Tongue (tissue), 2 donors: ENCODE data around the gene RAPSN. TPM values are rescaled to one million over a fixed set of nuclear protein-coding genes. Genes with fewer than 3 reads are reported as not detected.
A peak's percentile ranks its signal among the peaks of the same experiment; 100 is the strongest.

ENCODE experiments used
- DNase-seq: peaks from one replicate; pipeline ENCODE4 v3.0.0-alpha.2; 2015
- total RNA-seq: library from RNA; depleted of rRNA; stranded (reverse); fragments of >200 nt; gene quantifications from one replicate; pipeline ENCODE4 v1.2.3, GENCODE V29; 2014

Gene RAPSN
- total RNA-seq, 1 donor from 2014 or later = 55.2 TPM

DNA sequence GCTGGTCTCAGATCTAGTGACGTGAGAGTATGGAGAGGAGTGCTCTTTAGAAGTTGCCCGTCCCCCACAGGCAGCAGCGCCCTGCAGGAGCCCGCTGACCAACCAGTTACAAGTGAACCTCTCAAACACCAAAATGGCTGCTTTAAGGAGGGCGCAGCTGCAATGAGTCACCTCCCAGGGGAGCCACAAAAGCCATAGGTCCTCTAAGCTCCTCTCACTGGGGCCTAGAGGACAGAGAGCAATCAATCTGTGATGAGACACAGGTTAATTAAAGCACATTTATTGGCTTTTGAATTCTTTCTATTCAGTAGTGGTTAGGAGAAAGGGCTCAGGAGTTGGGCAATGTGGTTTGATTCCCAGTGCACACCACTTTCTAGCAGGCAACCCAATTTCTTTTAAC, 15.5 kb upstream of the RAPSN start:
- DNase-seq = no peak

DNA sequence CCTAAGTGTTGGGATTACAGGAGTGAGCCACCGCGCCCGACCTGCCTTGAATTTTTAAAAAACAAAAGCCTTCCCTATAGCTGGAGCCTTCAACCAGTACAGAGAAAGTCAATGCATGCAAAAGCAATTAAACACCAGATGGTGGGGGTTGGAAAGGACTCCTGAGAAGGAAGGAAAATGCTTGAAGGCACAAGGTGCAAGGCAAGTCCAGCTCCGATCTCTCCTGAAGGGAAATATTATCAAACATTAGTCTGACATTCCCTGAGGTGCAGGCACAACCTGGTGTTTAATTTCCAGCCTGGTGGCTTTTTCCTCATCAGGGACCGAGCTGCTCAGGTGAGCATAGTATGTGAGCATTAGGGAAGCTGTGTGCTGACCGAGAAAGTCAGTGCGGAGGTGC, 12.9 kb upstream of the RAPSN start:
- no peak for DNase-seq

DNA sequence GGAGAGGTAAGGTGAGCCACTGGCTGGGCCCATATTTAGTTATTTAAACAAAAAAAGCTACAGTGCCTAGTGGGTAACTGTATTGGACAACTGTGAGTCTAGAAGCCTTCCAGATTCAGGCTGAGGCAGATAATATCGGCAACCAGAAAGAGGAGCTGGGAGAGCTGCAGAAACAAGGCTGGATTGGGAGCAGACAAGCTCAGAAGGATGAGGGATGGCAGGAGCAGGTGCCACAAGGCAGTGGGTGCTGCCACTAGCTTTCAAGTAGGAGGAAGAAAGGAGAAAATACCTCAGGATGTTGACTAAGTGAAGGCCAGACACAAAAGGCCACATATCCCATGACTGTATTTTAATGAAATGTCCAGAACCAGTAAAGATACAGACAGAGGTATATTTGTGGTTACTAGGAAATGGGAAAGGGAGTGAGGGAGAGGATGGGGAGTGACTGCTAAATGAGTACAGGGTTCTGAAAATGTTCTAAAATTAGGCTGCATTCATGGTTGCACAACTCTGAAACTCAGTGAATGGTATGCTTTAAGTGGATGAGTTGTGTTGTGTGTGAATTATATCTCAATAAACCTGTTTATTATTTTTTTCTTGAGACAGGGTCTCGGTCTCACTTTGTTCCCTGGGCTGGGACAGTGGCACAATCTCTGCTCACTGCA, 11.8 kb upstream of the RAPSN start:
- no peak for DNase-seq

DNA sequence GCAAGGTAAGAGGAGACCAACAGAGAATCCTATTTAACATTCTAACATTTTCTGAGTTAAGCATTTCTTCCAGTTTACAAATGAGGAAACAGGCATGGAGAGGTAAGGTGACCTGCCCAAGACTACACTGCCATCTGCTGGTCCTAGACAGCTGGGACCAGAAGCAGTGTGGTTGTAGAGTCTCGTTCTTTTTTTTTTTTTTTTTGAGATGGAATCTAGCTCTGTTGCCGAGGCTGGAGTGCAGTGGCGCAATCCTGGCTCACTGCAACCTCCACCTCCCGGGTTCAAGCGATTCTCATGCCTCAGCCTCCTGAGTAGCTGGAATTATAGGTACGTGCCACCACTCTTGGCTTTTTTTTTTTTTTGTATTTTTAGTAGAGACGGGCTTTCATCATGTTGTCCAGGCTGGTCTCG, 5.3 kb upstream of the RAPSN start:
- DNase-seq = peak; percentile 89

DNA sequence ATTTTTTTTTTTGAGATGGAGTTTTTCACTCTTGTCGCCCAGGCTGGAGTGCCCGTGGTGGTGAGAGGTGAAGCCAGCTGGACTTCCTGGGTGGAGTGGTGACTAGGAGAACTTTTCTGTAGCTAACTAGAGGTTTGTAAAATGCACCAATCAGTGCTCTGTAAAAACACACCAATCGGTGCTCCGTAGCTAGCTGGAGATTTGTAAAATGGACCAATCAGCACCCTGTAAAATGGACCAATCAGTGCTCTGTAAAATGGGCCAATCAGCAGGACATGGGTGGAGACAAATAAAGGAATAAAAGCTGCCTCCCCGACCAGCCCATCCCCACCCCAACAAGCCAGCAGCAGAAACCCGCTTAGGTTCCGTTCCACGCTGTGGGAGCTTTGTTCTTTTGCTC, 4.4 kb upstream of the RAPSN start:
- DNase-seq = no peak

DNA sequence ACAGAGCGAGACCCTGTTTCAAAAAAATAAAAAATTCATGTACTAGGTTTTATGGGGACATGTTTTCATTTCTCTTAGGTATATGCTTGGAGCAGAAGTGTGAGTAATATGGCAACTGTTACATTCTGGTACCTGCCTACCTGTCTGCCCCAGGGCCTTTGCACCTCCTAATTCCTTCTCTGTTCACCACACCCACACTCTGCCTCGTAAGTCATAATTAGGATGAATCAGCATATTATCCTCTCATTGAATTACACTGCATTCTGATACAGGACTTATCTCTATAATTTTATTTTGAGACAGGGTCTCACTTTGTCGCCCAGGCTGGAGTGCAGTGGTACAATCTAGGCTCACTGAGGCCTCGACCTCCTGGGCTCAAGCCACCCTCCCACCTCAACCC, 3.1 kb upstream of the RAPSN start:
- DNase-seq = no peak

DNA sequence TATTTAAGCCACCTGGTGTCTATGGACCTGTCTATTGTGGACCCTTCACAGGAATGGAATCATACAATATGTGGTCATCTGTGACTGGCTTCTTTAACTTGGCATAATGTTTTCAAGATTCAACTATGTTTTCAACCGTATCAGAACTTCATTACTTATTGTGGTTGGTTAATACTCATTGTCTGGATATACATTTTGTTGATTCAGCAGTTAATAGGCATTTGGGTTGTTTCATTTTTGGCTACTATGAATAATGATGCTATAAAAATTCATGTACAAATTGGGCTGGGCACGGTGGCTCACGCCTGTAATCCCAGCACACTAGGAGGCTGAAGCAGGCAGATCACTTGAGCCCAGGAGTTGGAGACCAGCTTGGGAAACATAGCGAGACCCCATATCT, 2.5 kb upstream of the RAPSN start:
- DNase-seq = no peak

DNA sequence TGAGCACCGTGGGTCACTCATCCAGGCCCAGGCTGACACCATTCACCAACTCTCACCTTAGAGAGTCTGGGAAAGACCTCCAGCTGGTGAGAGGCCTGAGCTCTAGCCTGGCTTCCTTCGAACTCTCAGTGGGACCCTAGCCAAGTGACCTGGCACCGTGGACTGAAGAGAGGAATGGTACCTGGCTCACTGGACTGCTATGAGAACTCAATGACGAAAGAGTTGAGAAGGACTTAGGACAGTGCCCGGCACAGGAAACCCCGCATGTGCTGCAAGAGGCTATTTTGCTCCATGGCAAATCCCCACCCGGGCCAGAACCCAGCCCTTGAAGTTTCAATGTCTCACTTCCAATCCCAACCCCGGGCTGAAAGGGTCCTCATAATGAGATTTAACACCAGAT, 605 bp upstream of the RAPSN start:
- no peak for DNase-seq

DNA sequence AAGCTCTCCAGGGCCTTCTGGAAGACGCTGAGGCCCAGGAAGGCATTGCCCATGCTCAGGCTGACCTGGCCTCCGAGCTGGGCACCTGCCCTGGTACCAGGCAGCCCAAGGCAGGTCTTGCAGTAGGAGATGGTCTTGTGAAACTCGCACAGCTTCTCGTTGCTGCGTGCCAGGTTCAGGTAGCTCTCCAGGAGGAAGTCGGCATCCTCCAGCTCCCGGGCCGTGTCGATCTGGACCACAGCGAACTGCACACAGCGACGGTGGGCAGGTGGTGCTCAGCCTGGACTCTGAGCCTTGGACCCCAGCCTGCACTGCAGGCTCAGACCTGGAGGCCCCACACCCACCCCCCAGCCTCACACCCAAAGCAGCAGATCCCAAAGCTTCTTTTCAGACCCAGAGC, 1.0 kb downstream of the RAPSN start:
- no peak for DNase-seq

DNA sequence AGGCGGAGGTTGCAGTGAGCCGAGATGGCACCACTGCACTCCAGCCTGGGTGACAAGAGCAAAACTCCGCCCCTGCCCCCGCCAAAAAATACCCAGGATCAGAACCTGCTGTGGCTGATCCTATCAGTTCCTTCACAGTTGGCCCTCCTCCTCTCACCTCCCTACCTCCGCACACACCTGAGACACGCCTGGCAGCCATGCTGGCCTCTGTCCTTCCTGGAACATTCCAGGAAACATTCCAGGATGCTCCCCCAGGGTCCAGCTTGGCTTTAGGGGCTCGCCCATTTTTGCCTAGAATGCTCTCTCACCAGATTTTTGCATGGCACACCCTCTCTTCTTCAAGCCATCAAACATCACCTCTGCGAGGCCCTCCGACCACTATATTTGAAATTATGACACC, 2.1 kb downstream of the RAPSN start:
- DNase-seq = no peak

DNA sequence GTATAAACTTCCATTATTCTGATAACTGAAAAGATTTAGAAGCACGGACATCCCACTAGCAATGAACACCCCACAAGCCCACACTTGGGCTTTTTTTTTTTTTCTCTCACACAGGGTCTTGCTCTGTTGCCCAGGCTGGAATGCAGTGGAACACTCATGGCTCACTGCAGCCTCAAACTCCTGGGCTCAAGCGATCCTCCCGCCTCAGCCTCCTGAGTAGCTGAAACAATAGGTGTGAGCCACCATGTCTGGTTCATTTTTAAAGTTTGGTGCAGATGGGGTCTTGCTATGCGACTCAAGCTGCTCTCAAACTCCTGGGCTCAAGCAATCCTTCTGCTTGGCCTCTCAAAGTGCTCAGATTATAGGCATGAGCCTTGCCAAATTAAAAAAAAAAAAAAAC, 3.1 kb downstream of the RAPSN start:
- DNase-seq = no peak

DNA sequence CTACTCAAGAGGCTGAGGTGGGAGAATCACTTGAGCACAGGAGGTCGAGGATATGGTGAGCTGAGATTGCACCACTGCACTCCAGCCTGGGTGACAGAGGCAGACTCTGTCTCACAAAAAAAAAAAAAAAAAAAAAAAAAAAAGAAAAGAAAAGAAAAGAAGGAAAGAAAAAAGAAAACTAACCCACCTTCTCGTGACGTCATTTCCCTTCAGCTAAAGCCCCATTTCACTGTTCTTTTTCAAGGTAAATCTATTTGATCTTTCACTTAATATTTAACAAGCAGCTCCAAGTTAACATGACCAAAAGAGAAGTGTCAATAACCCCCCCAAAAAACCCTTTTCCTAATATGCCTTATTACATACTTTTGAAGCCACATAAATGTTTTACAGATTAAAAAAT, 5.1 kb downstream of the RAPSN start:
- DNase-seq = no peak

DNA sequence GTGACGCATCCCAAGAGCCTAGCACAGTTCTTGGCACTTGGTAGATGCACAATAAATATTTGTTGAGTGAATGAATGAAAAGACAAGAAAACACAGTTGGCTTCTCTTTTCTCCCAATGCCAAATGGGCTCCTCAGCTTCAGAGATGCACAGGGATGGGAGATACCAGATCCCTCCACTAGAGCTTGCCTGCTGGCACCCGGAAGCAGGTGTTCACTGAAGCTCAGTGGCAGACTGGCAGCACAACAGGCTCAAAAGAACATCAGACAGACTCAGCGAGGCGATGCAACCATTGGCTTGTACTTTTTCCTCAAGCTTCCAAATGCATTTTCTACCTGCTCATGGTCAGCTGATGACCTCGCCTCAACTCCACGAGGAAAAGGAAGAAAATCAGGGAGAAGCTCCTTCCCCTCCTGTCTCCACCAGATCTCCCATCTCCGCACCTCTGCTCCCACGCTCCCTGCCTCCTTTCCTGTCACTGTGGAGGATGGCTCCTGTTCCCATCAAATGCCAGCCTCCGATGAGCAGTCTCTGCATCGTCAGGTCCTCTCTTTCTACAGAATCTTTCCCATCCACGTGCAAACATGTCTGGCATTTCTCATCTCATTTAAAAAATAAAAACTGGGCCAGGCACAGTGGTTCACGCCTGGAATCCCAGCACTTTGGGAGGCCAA, 5.8 kb downstream of the RAPSN start:
- no peak for DNase-seq

DNA sequence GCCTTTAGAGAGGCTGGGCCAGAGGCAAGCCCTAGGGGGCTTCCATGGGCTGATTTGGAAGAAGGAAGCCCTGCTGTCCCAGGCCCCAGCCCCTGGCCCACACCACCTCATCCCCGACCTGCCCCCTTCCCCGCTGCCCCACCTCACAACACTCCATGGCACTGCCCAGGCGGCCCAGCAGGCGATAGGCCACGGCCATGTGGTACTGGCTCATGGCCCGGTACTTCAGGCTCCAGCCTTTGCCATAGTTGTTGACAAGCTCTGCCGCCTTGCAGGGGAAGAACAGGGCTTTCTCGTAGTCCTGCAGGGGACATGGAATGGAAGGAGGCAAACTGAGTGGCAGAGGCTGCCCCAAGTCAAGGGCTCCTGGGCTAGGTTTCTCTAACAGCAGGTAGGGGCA, 6.4 kb downstream of the RAPSN start:
- no peak for DNase-seq

DNA sequence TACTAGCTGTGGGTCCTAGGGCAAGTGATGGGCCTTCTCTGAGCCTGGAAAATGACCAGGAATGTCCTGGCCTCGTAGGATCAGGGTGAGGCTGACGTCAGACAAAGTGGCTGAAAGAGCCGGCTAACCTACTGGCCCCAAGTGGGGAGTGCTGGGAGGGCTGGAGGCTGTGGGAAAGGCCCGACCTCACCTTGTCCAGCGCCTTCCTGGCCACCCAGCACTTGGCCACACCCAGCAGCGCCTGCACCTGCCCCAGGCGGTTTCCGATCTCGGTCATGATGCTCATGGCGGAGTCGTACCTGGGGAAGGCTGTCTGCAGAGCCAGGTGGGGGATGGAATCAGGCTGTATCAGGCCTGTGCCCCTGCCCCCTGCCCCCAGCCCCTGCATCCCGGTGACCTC, 7.5 kb downstream of the RAPSN start:
- DNase-seq = no peak

DNA sequence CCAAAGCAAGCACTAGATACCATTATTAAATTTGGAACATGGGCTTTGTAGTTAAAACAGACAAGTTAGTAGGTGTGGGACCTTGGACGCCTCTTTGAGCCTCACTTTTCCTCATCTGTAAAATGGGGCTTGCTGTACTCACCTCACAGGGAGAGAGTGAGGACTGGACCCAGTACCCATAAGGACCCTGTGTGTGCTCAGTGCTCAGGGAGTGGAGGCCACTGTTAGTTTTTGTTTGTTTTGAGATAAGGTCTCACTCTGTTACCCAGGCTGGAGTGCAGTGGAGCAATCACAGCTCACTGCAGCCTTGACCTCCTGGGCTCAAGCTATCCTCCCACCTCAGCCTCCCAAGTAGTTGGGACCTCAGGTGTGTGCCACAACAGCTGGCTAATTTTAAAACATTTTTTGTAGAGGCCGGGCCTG, 8.9 kb downstream of the RAPSN start:
- DNase-seq = no peak

DNA sequence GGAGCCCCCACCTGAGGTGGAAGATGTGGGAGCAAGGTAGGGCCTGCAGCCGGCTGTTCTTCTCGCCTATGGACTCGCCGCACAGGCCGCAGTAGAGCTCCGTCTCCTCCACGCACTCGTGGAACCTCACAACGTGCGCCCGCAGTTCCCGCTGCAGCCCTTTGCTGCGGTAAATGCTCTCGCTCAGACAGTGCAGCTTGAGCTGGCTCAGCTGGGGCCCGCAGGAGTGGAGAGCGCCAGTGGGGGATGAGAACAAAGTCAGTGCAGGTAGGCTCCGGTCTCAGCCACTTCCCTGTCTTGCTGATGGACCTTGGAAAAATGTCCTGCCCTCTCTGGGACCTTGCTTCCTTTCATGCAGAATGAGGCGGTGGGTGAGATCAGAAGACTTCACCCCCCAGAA, 10.2 kb downstream of the RAPSN start:
- no peak for DNase-seq

DNA sequence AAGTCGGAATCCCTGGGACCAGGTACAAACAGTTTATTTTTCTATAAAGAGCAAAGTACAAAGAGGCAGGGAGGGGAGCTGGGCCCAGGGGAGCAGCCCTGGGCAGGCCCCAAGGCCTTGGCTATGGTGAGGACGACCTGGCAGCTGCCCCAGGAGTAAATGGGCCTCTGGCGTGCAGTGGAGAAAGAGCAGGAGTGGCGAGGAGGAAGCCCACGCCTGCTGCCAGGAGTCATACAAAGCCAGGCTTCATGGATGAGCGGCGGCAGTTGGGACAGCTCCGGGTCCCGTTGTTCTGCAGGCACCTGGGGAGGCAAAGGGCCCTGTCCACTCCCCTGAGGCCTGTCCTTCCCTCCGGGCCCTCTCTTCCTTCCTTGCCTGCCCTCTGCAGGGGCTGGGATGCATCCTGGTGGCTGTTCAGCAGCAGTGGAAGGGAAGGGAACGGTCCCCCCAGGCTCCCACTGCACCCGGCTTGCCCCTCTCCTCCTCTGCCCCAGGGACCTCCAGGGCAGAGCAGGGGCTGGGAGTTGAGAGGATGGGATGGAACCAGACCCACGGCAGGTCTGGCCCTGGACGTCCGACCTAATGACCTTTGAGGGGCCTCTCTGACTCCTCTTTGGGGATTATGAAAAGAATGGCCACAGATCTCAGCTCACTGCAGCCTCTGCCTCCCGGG, 11.1 kb downstream of the RAPSN start:
- no peak for DNase-seq

DNA sequence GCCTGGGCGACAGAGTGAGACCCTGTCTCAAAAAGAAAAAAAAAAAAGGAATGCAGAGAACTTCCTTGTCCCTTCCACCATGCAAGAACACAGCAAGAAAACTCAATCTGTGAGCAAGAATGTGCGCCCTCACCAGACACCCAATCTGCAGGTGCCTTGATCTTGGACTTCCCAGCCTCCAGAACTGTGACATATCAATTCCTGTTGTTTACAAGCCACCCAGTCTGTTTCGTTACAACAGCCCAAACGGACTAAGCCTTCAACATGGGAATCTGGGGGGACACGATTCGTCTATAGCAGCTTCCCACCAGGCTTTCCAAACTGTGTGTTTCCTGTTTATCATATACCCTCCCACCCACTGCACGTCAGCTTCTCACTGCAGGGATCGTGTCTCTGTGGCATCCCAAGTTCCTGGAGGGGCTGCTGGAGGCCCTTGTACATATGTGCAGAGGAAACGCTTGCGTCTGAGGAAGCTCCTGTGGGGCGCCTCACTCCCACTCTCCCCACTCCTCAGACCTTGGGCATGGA, 11.7 kb downstream of the RAPSN start:
- no peak for DNase-seq

DNA sequence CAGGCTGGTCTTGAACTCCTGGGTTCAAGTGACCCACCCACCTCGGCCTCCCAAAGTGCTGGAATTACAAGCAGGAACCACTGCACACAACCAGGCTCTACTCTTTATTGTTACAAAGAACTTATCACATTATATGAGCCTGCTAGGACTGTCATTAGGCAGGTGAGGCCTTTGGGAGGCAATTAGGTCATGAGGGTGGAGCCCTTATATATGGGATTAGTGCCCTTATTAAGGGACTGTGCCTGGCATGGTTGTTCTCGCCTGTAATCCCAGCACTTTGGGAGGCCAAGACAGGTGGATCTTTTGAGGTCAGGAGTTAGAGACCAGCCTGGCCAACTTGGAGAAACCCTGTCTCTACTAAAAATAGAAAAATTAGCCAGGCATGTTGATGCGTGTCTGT, 12.2 kb downstream of the RAPSN start:
- DNase-seq = no peak

DNA sequence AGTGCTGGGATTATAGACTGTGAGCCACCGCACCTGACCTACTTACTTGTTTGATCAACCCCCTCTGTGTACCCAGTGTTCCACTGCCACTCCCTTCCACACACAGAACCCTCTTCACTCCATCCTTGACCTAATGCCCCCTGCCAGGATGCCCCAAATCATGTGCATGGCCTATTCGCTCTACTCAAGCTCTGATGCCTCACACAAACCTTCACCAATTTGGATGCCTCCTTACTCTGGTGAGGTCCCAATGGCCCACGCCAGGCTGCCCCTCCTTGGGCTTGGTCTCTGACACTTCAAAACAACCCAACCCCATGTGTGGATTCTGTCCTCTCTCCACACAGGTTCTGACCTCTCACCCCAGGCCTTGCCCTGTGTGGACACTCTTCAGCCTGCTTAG, 13.2 kb downstream of the RAPSN start:
- DNase-seq = no peak

DNA sequence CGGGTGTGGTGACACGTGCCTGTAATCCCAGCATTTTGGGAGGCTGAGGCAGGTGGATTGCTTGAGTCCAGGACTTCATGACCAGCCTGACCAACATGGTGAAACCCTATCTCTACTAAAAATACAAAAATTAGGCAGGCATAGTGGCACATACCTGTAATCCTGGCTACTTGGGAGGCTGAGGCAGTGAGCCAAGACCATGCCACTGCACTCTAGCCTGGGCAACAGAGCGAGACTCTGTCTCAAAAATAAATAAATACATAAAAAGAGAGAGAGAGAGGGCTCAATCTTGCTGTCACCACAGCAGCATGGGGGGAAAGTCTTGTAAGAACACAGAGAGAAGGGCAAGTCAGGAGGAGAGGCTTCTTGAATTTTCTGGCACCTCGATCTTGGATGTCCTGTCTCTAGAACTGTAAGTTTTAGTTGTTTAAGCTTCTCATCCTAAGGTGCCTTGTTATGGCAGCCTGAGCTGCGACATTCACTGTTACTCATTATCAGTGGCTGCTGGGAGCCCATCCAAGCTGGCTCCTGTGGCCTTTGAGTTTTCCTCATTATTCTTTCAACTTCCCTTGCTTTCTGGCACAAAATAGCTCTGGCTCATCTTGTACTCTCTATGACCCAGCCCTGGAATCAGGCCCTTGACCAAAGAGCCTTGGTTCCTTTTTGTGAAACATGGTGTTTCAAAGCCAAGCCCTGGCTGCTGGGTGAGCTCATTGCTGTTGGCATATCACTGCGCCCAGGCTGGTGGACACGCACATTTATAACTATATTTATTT, 14.7 kb downstream of the RAPSN start:
- no peak for DNase-seq

DNA sequence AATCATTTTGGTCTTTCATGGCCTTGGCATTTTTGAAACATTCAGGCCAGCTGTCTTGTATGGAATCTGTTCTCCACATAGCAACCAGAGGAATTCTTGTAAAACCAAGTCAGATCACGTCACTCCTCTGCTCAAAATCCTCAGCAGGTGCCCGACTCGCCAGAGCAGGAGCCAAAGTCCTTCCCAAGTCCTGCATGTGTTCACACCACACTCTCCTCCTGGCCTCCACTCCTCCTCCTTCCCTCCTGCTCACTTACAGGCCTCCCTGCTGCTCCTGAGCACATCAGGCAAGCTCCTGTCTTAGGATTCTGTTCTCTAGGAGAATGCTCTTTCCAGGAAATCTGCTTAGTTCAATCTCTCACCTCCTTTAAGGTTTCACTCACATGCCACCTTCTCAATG, 15.8 kb downstream of the RAPSN start:
- peak; percentile 64 for DNase-seq
